GM21576 (cell line): ENCODE results near the gene AQP5.

ENCODE experiments used
- ATAC-seq: cut with Tn5 transposase; IDR thresholded peaks from one replicate; pipeline ENCODE4 v1.9.1; 2021; ENCODE audit warnings: mild to moderate bottlenecking, moderate library complexity; ENCODE audit not compliant: unreplicated experiment

Gene AQP5

DNA sequence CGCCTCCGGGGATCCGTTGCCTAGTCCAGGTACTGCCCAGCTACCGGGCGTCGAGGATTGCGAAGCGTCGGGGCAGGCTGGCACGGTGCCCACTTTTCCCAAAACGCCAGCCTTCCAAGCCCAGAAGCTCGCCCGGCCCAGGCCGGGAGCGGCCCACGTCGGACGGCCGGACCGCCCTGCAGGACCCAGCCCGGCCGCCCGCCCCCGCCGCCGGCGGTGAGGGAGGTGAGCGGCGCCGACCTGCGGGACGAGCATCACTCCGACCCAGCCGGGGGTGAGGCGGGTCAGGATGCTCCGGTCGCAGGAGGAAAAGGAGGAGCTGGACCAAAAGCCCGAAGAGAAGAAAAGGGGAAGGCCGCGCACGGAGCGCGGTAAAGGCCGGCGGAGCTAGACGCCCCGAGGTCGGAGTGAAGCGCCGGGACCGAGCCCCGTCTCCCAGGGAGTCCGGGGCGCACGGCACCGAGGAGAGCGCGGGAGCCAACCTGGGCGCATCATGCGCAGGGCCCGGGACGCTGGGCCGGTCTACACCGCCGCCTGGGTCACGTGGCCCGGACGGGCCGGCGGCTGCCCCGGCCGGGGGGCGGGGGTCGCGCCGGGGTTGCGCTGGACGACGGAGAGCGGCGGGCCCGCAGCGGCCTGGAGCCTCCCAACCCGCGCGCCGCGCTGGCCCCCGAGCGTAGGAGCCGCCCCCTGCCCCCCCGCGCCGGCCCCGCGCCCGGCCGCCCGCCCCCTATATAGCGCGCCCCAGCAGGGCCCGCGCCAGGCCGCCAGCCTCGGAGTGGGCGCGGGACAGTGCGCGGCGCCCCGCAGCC, at the start of gene AQP5:
Gene AQP5, plus strand, starts transcription at position 762 of the 812 bp plus-strand sequence. CDS start 146 bp downstream, outside the sequence.
- ATAC-seq, result no peak

DNA sequence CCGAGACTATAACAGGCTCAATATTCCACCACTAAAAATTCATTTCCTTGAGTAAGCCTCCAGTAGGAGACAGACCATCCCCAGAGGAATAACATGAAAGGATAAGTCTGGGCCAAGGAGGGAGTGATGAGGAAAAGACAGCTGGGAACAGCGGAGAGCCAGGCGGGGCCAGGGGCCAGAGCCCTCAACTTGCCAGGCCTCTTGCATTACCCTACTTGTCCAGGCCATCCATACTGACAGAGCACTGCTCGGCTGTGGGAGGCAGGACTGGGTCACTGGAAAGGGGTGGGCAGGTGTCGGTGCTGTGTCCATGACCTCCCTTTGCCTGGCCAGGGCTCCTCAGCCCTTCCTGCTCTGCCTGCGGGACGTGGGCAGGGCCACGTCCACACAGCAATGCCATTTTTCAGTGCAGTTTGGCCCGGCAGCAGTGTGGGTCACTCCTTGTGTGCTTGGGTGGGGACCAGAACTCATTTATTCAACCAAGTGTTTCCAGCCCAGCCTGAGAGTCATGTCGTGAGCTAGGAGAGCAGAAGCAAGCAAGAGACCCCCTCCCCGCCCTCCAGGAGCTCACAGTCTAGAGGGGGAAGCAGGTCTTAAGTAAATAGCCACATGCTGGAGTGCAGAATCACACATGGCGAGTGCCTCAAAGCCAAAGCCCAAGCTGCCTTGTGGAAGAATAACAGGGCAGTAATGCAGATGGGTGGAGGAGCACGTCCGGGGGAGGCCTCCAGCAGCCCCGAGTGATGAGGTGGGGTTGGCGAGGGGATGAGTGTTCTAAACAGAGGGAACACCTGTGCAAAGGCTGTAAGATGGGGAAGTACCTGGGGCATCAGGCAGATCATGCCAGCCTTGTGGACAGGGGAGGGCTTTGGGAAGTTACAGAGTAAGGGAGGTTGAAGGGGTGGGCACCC, 49.1 kb upstream of the AQP5 start:
- no peak for ATAC-seq

DNA sequence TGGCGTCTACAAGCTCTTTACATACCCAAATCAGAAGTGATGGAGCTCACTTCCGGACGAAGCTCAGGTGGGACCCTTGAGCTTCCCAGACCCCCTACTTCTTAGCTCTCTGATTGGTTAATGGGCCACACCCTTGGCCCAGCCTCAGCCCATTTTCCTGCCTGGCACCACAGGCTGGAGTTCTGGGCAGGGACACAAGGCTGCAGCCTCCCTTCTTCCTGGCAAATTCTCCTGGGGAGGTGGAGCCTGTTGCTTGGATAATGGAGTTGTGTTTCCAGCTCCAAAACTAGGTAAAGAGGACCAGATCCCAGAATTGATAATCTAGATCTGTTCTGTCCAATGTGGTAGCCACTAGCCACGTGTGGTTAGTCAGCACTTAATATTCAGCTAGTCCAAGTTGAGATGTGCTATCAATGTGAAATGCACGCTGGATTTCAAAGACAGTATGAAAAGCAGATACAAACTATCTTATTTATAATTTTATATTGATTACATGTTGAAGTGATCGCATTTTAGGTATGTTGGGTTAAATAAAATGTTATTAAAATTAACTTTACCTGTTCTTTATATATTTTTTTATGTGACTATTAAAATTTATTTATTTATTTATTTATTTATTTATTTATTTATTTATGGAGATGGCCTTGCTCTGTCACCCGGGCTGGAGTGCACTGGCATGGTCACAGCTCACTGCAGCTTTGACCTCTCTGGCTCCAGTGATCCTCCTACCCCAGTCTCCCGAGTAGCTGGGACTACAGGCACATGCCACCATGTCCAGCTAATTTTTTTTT, 45.3 kb upstream of the AQP5 start:
- no peak for ATAC-seq

DNA sequence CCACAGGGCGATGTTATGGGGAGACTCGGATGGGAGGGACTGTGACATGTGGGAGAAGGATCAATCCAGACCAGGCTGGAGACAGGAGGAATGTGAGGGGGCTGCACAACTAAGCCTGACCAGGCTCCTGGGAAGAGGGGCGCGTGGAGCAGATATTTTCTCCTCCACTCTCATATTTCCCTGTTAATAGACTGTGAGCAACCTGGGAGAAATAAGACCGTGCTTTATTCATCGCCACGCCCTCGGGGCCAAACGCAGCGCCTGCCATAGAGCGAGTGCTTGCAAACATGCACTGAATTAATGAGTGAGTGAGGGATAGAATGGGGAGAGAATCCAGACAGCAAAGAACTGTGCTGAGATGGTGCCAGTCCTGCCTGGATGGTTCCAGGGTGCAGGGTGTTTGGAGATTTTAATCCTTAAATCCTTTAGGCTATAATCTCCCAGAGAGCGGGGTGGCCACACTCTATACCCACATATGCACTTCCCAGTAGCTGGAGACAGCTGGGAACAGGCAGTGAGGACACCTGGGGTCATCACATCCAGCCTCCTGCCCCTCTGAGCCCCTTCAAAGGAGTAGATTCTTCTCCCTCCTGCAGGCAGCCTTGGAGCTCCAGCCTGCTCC, 44.4 kb upstream of the AQP5 start:
- ATAC-seq, result no peak

DNA sequence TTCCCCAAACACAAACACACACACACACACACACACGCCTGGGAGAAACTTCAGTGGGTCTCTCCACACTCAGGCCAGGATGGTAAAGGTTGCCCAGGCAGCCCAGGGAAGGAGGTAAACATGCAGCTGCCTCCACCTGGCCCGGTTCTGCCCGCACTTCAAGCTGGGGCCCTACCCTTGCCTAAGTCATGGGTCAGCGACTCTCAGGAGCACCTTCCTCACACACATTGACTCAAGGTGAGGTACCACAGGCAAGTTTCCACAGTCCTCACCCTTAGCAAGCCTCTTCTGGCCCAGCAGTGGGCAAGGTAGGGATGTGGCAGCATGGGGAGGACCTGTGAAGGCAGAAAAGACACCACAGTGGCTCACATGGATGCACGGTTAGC, 43.9 kb upstream of the AQP5 start:
- ATAC-seq, result no peak

DNA sequence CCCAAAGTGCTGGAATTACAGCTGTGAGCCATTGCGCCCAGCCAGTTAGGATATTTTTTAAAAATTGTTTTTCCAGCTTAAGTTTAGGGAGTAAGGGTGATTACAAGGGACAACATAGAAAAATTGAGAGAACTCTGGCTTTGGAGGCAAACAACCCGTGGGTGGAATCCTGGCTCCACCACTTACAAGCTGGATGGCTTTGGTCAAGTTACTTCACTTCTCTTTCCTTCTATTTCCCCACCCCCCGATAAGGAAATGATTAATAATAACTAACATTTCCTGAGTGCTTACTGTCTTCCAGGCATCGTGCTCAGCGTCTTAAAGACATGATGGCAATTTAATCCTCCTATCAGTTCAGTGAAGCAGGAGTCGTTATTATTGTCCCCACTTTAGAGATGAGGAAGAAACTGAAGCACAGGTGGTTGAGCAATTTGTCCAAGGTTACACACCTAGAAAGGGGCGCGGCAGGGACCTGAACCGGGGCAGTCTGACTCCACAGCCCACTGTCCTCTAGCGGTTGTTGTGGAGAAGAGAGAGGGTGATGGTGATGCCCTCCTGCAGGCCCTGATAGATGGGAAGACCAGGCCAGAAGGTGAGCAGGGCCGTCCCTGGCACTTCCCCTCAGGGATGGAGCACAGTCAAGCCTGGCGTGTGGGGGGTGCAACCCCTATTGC, 41.3 kb upstream of the AQP5 start:
- ATAC-seq, result no peak

DNA sequence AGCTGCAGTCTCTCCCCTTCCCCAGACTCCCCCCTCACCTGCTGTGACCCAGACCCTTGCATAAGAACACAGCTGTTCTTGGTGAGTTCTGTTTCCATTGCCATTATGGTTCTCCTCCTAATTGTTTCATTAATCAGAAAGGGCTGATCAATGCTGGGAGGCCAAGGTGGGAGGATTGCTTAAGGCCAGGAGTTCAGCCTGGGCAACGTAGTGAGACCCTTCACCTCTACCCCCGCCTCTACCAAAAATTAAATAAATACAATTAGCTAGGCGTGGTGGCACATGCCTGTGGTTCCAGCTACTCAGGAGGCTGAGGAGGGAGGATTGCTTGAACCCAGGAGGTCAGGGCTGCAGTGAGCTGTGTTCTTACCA, 40.8 kb upstream of the AQP5 start:
- no peak for ATAC-seq

DNA sequence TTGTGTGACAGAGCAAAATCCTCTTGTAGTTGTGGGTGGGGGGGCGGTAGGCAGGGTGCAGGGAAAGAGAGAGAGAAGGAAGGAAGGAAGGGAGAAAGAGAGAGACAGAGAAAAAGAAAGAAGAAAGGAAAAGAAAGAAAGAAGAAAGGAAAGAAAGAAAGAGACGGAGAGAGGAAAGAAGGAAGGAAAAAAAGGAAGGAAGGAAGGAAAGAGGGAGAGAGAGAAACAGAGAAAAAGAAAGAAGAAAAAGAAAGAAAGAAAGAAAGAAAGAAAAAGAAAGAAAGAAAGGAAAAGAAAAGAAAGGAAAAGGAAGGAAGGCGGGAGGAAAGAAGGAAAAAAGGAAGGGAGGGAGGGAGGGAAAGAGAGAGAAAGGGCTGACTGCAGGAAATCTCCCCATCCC, 40.4 kb upstream of the AQP5 start:
- no peak for ATAC-seq

DNA sequence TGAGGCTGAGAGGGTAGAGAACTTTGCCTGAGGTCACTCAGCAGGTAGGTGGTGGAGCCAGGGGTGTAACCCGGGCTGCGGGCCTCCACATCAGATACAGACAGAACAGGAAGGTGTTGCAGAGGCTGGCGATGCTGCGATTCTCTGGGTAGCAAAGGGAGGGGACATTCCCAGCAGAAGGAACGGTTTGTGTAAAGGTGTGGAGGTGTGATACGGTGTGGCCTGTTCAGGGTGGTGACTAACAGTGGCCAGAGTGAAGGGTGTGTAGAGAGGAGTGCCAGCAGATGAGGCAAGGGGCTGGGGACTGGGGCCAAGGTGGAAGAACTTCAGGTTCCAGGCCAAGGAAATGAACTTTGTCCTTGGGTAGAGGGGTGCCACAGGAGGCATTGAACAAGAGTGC, 39.7 kb upstream of the AQP5 start:
- ATAC-seq, result no peak

DNA sequence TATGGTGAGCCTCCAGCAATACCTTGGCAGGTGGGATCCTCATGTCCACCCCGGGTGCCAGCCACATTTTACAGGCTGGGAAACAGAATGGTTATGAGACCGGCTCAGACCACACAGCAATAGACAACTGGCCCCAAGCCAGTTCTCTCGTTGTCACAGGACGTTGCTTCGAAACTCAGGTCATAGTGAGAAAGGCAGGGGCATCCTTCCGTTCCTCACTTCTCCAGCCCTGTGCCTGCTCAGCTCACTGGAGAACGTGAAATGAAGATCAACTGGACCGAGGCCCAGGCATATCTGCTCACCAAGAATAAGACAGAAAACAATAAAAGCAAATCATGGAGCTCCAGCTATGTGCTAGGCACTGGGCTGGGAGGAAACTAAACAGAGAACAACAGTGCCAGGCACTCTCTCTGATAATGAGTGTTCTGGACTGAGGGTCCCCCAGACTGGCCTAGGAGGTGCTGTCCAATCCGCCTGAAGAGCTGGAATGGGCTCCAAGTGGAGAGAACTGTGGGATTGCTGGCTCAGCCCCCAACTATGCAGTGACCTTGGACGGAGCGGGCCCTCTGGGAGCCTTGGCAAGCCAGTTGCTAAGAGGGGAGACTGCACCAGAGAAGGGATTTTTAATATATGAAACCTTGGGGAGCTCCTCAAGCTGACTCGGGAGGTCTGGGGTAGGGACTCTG, 39.2 kb upstream of the AQP5 start:
- no peak for ATAC-seq

DNA sequence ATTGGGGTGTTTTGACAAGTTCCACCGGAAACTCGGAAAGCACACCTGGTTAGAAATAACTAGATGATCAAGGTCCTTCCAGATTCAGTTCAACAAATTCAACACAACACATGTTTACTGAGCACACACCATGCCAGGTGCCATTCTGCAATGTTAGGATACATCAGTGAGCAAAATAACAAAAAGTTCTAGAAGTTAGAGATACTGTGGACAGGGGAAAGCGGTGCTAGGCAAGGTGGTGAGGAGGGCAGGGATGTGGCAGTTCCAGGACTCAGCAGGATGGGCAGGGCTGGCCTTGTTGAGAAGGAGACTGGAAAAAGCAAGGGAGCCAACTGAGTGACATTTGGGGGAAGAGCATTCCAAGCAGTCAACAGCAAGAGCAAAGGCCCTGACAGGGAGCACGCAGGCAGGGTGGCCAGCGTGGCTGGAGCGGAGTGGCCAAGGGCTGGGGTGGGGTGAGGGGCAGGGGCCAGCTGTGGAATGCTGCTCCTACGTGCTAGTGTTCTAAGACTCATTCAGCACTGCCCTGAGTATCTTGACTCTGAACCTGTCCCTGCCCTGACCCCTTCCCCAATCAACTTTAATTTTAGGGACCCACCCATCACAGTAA, 38.5 kb upstream of the AQP5 start:
- no peak for ATAC-seq

DNA sequence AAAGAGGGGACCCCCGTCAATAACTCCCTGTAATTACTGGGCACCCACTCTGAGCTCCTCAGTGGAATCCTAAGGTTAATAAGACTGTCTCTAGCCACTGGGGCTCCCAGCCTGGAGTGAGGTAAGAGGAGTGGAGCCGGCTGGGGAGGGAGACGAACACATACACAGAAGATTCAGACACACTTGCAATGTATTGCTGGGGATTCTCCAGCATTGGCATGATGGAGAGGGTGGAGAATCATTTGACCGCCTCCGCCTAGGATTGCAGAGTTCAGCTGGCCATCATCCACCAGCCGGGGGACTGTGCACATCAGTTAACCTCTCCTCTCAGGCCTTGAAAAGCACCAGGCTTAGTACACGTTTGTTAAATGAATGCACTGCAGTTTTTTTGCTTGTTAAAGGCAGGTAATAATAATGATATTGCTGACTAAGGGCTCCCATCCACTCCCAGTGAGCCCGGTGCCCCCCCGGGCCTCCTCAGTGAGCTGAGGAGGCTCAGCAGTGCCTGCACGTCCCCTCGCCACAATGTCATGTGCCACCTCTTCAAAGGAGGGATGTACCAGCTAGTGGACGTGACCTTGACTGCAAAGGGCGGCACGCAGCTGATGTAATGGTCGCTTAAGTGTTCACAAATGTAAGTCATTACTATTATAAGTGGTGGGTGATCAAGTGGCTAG, 37.7 kb upstream of the AQP5 start:
- ATAC-seq, result no peak

DNA sequence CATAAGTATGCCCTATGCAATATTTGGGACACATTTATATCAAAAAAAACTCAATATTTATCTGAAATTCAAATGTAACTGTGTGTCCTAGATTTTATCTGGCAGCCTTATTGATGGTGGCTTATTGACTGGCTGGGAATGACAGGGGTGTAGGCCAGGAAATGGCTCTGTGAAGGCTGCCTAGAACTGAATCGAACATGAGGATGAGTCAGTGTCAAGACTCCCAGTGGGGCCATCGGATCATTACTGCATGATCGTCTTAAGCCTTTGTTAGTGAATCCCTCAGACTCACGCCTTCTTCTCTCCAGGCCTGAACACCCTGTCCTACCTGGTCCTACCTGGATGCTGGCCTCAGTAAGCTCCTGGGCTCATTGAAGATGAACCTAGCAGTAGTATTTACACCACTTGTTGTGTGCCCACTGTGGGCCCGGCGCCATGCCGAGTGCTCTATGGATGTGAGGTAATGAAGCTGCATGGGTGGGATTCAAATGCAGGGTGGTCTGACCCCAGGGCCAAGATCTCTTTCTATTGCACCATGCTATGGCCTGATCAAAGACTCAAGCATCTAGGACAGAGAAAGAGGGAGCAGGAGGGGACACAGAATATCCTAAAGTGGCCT, 36.9 kb upstream of the AQP5 start:
- no peak for ATAC-seq

DNA sequence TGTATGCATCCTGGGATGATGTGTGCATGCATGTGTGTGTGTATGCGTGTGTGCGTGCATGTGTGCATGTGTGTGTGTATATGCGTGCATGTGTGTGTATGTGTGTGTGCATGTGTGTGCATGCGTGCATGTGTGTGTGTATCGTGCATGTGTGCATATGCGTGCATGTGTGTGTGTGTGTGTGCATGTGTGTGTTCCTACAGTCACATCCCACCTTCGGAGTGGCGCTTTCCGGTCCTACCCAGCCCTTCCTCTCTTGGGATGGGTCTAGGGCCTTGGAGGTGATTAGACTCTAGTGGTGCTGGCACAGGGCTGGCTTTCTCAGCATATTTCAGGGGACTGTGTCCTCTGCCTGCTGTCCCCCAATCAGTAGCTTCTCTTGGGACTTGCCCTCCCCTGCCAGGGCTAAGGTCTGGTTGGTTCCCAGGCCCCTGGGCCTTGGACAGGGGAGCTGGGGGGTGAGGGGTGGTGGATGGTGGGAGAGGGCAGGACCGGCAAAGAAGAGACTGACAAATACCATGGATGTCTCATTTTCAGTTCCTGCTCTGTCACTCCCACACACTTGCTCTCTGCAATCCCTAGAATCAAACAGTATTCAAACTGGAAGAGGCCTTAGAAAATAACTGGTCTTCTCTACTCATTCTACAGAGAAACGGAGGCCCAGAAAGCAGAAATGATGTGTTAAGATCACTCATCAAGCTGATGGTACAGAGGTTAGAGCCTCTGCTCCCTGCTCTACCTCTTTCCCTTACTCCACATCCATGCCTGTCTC, 36.1 kb upstream of the AQP5 start:
- no peak for ATAC-seq

DNA sequence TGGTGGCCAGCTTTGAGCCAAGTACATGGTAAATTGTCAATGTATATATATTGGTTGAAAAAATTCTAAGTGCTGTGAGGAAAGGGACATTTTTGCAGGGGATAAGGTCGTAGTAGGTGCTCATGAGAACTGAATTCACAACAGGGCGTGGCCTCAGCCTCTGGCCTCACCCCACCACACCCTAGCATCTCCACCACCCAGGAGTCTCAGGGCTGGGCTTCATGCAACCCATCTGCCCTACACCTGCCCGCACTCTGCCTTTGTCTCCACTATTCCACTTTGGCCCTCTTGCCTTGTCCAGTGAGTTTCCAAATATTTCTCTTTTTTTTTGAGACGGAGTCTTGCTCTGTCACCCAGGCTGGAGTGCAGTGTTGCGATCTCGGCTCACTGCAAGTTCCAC, 33.2 kb upstream of the AQP5 start:
- no peak for ATAC-seq

DNA sequence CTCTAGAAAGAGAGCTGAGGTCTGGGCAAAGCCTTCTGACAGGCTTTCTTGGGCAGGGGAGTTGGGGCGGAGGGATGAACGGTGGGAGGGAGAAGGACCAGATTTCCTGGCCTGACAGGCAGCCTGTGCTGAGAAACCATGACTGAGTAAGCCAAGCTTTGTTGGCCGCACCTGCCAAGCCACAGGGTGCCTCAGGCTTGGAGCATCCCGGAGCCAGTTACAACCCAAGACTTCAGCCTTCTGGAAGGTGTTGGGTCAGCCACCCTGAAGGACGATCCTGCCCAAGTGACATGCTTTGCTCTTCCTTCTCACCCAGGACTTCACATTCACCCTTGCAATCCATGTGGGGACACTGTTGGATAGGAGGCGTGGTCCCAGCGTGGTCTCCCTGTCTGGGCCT, 32.1 kb upstream of the AQP5 start:
- ATAC-seq, result no peak

DNA sequence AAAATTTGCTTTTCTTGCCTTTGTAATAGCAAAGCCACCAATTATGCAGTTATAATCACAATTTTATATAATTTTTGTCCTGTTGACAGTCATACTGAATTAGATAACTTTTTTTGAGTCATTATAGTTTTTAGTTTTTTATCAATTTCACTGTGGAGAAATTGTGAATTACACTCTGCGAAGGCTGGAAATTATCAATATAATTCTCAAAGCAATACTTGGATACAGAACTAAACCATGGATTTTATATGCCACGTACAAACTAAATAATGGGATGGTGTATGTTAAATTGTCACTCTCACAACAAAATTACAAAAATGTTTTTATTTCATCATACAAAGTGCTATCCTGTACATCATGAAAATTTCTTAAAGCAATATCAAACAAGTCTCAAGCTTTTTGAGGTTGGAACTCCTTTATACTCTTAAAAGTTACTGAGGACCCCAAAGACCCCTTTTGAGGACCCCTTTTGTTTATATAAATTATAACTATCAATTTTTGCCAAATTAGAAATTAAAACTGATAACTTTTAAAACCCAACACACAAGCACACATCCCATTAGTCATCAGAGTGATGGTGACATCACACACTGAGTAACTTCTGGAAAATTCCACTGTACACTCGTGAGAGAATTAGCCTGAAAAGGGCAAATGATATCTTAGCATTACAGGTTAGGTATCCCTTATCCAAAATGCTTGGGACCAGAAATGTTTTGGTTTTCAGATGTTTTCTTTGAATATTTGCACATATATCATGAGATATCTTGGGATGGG, 31.0 kb upstream of the AQP5 start:
- no peak for ATAC-seq
